CD4-positive, alpha-beta T cell treated with Interleukin-6 at 100 ng/mL for 8 hours (primary cell): ENCODE measurements around the gene ARHGEF2.

Experiments
- DNase-seq: peaks from one replicate; pipeline ENCODE4 v3.0.0-alpha.2; 2020; ENCODE audit warnings: mixed read lengths, low spot score

The ARHGEF2 gene

DNA sequence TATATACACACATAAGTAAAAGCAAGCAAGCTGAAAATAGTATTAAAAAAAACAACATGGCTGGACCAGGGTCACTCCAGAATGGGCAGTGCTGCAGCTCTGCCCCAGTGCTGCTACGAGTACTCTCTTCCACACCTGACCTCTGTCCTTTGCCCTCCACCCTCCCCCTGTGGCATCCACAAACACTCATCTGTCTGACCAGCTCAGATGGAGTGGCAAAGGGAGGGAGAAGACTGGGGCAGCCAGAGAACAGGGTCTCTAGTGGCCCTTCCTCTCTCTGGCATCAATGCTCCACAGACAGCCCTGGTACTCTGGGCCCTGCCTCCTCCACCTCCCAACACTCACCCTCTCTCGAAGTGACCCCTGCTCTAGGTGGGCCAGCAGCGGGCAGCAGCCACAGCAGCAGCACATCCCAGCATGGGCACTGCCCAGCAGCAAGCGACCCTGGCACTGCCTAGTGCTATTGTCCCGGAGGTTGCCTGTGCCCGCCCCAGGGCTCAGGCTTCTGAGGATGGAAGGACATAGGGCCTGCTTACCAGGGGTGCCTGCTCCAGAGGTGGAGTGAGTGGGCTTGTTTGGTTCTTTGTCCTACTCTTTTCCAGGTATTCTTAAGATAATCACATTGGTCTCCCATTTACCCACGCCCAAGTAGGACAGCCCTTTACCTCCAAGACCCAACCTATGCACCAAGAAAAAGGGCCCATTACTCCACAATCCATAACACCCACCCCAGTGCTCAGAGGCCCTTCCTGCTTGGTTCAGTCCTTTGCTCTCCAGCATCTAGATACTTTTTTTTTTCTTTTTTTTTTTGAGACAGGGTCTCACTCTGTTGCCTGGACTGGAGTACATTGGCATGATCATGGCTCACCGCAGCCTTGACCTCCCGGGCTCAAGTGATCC lies 6.2 kb downstream of the ARHGEF2 start:
- DNase-seq = no peak

DNA sequence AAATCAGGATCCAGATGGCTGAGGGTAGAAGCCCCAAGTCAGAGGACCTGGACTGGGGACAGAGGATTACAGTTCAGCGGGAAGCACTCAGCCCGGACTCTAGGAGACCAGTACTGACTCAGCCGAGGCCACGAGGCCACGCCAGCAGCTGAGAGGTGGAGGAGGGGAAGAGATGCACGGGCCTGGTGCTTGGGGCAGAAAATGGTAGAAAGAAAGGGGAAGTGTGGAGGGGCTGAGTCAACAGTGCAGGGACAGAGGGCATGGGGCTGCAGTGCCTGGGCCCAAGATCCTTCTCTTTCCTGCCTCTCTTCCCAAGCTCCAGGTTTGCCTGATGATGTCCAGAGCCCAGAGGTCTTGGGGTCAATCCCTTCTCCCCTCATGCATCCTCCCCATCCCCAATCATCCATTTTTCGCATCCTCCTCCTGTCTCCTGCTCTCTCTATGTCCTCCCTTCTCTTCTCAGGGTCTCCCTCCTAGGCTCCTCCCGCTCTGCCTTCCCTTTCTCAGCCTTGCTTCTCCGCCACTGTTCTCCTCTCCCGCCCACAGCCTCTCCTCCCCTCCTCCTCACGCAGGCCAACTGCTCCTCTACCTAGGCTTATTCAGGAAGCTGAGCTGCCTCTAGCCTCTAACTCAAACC lies 7.7 kb downstream of the ARHGEF2 start:
- DNase-seq = no peak

DNA sequence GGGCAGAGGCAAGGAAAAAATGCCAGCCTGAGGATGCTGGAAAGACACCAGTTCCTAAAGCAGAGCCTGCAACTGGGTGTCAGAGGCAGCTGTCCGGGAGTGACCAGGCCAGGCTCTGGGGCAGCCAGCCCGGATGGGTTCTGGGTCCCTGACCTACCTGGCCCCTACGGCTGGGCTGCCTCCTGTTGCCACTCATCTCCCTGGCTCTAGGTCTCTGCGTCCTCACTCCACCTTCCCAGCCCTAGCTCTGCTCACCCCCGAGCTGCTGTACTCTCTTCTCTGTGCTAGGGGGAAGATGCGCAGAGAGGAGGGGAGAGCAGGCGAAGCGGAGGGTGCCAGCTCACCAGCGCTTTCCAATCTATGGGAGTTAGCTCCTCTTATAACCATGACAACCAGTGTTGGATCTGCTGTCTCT lies 9.0 kb downstream of the ARHGEF2 start:
- DNase-seq = no peak

- no peak for DNase-seq
These were observed 9.7 kb downstream of the ARHGEF2 start for GRCh38 chr1:155968670-155969069.

DNA sequence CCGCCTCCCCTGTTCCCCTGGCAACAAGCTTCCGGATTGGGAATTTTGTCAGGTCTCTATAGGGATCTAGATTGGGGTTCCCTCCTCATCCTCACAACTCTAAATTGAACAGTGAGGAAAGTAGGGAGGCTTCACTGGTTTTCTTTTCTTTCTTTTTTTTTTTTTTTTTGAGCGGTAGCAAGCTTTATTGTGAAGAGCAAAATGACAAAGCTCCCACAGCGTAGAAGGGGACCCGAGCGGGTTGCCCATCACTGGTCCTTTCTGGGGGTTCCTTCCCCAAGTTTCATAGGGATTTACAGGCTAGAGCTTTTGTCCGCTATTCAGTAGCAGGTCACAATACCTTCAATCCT lies 10.3 kb downstream of the ARHGEF2 start:
- DNase-seq = no peak

- peak; percentile 40 for DNase-seq
These were observed 10.9 kb downstream of the ARHGEF2 start for GRCh38 chr1:155967341-155968050.

- DNase-seq = no peak
These were observed 11.6 kb downstream of the ARHGEF2 start for GRCh38 chr1:155966750-155967149.

- no peak for DNase-seq
These were observed 12.2 kb downstream of the ARHGEF2 start for GRCh38 chr1:155966135-155966534.

GRCh38 chr1:155964193-155964592 lies 14.2 kb downstream of the ARHGEF2 start:
- DNase-seq = no peak

GRCh38 chr1:155962599-155963211 lies 15.6 kb downstream of the ARHGEF2 start:
- DNase-seq = no peak

DNA sequence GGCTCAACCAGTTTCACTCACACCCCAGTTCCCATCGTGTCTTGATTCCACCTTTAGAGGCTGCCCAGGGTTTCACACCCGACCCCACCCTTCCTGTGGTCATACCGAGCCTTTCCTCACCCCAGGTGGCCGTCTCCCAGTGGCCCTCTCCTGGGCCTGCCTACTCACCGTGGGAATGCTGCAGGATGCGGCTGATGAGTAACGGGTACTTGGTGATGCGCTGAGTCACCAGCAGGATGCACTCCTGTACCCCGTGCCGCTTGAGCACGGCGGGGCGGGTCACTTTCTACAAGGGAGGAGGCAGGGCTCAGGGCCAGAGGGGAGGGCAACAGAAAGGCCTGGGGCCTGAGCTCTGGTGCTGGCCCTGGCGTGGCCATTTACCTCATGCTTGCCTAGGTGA lies 16.4 kb downstream of the ARHGEF2 start:
- DNase-seq = no peak

GRCh38 chr1:155960081-155960745 lies 18.1 kb downstream of the ARHGEF2 start:
- DNase-seq = no peak

- DNase-seq = no peak
These were observed 20.9 kb downstream of the ARHGEF2 start for GRCh38 chr1:155957411-155957915.

DNA sequence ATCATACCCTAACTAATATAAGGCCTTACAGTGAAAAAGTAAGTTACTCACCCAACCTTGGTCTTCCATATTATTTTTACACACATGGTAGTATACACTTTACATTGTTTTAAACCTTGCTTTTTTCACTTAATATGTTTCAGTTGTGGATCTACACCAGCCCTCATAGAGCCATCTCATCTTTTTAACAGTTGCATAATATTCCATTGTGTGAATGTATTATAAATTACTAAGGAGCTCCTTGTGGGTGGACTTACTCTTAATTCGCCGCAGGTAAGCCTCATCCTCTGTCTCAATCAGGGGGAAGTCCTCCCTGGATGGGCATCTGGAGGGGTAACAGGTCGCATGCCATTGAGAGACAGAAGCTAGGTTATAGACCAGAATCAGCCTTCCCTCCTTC lies 23.7 kb downstream of the ARHGEF2 start:
- DNase-seq = no peak

GRCh38 chr1:155952505-155952890 lies 25.8 kb downstream of the ARHGEF2 start:
- DNase-seq = no peak

DNA sequence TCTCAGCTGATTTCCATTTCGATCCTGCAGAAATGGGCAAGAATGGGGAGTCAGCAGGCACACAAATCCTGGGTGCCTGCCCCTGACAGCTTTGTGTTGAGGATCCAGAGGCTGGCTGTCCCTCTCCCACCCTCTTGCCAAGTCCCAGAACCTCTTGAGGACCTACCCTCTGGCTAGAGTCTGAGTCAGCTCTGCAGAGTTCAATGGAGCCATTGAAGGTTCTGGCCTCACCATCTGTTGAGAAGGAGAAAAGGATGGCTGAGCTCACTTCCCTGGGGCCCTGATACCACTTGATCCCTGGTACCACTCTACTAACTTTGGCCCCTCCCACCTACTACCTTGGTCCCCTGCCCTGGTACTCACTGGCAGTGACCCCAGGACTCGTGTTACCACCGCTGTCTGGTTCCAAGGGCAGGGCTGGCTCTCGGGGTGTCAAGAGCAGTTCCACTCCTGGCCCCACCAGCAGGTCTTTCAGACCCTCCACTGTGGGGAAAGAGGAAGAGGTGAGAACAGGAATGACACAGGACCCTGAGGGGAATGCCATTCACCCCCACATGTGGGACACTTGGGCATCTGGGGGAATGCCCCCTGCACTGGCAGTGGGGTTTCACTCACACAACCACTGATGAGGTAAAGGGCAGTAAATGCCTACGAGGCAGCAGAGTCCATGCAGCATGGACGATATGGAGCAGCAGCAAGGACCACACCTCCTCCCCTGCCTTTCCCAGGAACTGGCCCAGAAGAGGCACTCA lies 26.4 kb downstream of the ARHGEF2 start:
- DNase-seq = no peak

- DNase-seq = no peak
These were observed 27.5 kb downstream of the ARHGEF2 start for GRCh38 chr1:155950829-155951228.

DNA sequence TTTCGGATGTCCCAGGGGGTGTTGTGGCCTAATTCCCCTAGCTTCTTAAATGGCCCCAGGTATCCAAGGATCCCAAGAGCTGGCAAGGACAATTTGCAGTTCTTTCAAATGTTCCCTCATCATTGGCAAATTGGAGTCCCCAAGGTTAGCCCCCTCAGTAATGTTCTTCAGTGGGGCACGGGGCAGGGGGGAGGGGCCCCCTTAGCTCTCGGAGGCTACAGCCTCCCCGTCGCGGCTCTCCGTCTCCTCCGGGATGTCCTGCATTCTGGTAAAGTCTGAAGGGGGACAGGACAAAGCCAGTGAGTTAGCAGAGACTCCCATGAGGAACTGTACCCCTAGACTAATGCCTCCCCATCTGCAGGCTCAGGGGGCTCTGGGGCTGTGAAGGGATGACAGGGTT lies 30.6 kb downstream of the ARHGEF2 start:
- no peak for DNase-seq

- DNase-seq = no peak
These were observed 31.1 kb downstream of the ARHGEF2 start for GRCh38 chr1:155947292-155947691.

DNA sequence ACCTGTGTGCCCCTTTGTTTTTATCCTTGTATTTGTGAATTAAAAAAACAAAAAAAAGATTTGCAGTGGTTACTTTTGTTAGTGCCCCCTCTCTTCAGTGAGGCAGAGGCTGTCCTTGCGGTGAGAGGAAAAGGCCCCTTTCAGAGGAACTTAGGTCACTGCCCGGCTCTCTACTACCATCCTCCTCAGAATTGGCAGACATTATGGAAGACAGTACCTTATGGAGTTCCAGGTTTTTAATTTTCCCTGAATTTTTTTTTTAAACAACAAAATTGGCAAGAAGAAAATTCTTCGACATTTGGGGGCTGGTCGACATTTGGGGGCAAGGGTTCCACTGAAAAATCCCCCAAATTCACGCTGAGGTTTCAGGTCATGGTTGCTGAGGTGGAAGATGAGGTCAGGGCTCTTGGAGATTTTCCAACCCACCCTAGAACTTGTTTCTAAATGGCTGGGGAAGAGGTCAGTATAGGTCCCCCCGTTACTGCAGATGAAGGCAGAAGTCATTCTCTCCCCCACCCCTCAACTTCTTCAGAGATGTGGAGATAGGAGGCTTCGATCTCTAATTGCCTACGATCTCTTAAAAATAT lies 31.6 kb downstream of the ARHGEF2 start:
- DNase-seq = no peak

DNA sequence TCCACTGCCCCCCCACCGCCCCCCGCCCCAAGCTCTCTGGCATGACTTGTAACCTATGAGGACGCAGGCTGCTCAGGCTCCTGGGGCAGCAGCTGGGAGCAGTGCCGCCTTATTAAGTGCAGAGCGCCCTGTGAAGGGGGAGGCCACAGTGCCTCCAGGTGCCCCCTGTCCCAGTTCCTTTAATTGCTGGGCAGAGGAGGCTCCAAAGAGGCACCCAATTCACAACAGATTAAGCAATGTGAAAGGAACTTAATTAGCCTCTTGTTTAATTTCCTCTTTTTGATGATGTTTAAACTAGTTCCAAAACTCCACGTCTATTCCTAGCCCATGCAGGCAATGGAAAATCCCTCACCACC lies 33.9 kb downstream of the ARHGEF2 start:
- DNase-seq = no peak
